ENCODE measurements around the gene FGR.
"Not testable (repeated sequence)": the region's sequence is repeated elsewhere in the genome, so short reads cannot be mapped to it uniquely, and the experiment has no call there.

Gene FGR

DNA sequence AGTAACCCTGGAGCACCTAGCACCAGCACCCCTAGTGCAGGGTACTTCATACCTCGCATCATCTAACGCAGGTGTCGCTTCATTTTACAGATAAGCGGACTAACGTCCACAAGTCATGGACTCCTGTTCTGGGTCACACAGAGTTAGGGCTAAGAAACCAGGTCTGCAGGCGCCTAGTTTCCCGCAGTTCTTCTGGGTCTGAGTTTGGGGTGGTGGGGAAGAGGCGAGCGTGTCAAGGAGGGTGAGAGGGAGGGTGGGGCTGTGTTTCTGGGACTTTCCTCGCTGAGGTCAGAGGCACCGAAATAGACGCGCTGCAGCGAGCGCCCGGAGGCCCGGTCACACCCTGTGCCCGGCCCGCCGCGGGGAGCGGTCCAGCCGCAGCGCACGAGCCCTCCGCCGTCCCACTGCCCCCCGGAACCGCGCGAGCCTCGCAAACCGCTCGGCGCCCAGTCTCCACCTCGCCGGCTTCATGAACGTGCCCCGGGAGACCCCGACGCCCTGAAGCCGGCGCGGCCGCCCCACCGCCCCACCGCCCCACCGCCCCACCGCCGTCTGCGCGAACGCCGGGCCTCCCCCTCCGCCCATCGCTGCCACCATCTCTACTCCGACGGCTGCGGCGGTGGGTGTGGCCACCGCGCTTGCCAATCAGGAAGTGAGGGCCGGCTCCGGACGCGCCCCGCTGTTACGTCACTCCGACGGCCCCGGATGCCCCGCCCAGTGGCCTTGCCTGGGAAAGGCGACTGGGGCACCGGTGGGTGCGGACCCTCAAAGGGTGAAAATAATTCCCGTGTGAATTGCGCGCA lies 24.7 kb upstream of the FGR start:
- DNase-seq (ENCODE audit: low spot score), result peak; percentile 87

GRCh38 chr1:27658951-27659496 lies 24.0 kb upstream of the FGR start:
- no peak for DNase-seq (ENCODE audit: low spot score)

DNA sequence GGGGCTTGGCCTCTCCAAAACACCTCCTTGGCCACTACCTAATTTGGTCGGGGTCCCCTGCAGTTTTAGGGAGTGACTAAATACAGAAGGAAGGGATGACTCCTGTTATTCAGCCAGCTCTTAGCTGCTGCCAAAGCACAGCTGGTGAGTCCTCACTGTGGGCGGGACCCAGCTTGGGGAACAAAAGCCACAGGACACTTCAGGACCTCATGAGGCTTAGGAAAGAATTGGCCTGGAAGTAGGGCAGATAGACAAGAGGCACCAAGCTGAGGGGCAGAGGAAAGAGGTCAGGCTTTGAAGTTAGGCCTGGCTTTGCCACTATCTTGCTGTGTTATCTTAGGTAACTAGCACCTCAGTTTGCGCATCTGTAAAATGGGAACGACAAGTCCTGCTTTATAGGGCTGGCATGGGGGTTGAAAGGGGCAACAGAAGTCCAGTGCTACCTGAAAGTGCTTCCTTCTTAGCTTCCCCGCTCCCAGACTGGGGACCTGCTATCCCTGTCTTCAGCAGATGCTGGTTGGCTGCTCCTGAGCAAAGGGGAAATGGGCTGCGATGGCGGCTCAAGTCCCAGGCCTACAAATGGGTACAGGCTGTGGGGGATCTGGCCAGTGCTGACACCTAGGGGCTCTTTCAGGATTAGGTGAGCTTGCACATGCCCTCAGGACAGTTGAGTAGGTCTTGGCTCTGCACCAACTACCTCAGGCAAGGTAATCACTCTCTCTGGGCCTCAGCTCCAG lies 21.3 kb upstream of the FGR start:
- no peak for DNase-seq (ENCODE audit: low spot score)

GRCh38 chr1:27655151-27655937 lies 20.4 kb upstream of the FGR start:
- DNase-seq (ENCODE audit: low spot score), result no peak

DNA sequence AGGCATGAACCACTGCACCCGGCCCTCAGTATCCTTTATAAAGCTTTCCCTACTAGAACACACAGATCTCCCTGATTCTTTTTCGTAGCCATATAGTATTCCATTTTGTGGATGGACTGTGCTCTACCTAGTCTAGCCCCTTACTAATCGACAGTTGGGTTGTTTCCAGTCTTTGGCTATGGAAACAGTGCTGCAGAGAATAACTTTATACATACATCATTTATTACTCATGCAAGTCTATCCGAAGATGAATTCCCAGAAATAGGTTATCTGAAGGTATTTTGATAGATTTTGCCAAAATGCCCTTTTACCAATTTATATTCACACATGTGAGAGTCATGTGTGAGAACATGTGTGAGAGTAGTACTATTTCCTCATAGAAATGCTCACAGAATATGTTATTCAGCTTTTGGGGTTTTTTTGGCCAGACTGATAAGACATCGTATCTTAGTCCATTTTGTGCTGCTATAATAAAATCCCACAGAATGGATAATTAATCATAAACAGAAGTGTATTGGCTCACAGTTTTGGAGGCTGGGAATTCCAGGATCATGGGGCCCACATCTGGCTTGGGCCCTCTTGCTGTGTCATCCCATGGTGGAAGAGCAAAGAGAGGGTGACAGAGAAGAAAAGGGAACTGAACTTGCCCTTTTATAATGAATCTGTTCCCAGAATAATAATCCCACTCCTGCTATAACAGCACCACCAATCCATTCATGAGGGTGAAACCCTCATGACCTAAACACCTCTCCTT lies 17.3 kb upstream of the FGR start:
- DNase-seq (ENCODE audit: low spot score), result no peak

DNA sequence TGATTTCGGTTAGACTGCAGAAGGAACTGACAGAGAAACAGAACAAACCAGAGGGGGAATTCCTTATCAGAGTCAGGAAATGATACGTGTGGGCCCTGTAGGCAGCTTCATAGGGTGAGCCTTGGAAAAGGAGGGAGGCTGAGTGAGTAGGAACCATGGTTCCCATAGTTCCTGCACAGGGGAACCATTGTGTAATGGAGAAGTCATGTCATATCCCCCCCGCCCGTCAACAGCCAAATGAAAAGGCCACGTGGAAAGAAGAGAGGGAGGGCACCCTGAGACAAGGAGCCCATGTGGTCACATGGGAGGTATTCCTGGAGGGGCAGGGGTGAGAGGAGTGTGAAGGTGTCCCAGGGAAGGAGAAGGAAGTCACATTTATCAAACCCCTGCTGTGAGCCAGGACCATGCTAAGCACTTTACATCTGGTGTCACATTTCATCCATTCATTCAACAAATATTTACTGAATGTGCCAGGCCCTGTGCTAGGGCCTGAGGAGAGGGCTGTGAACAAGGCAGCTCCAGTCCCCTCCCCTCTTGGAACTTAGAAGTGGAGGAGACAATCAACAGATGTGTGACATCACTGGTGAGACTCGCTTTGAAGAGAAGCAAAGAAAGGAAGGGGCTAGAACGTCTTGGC lies 15.7 kb upstream of the FGR start:
- DNase-seq (ENCODE audit: low spot score), result no peak

- DNase-seq (ENCODE audit: low spot score), result no peak
Observed at GRCh38 chr1:27650171-27650538, 15.2 kb upstream of the FGR start.

DNA sequence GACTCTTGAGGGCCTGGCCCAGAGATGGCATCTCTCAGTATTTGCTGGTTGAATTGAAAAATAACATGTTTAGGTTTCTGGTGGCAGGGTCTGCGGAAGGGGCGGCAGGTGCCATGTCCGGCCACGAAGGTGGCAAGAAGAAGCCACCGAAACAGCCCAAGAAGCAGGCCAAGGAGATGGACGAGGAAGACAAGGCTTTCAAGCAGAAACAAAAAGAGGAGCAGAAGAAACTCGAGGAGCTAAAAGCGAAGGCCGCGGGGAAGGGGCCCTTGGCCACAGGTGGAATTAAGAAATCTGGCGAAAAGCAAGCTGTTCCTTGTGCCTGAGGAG lies 14.3 kb upstream of the FGR start:
- no peak for DNase-seq (ENCODE audit: low spot score)

GRCh38 chr1:27648602-27649305 lies 13.8 kb upstream of the FGR start:
- no peak for DNase-seq (ENCODE audit: low spot score)

DNA sequence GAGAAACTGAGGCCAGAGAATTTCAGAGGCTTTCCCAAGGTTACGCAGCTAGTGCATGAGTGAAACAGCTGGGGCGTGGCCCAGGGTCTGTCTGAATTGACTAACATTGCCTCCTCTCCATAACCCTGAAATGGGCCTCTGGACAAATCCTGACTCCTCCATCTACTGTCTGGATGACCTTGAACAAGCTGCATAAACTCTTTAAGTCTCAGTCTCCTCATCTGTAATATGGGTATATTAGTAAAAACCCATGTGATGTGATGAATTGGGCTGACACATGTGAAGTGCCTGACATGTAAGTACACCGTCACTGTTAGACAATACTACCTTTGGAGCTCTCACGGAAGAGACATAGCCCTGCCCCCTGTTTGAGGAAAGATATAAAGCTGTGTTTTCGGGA lies 12.3 kb upstream of the FGR start:
- no peak for DNase-seq (ENCODE audit: low spot score)

DNA sequence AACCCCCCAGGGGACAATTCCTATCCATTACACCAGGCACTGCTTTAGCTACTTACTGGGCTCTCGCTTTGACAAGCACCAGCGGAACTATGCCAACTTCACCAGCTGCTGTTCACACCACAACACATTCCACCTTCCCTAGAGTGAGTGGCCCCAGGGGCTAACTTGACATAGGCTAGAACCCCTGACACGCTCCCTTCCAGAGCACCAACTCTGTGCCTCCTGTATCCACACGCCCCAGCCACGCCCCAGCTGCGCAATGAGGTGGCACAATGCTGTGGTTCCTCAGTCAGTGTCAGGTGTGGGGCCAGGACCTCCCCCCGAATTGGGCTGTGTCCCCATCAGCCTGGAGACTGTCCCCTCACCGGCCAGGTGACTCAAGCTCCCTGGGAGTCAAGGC lies 11.7 kb upstream of the FGR start:
- DNase-seq (ENCODE audit: low spot score), result no peak

DNA sequence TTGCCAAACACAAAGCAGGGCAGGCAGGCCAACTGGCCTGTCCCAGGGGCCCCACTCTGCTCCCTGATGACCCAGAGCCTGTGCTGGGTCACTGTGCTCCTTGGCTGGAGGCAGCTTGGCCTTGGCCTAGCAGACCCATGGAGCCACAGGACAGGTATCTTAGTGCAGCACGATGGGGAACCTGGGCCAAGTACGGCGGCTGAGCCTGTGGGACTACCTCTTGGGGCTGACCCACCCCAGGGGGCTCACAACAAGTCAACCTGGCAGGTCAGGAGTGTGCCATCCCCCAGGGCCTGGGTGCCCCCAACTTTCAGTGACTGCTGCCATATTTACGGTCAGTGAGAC lies 10.1 kb upstream of the FGR start:
- no peak for DNase-seq (ENCODE audit: low spot score)

DNA sequence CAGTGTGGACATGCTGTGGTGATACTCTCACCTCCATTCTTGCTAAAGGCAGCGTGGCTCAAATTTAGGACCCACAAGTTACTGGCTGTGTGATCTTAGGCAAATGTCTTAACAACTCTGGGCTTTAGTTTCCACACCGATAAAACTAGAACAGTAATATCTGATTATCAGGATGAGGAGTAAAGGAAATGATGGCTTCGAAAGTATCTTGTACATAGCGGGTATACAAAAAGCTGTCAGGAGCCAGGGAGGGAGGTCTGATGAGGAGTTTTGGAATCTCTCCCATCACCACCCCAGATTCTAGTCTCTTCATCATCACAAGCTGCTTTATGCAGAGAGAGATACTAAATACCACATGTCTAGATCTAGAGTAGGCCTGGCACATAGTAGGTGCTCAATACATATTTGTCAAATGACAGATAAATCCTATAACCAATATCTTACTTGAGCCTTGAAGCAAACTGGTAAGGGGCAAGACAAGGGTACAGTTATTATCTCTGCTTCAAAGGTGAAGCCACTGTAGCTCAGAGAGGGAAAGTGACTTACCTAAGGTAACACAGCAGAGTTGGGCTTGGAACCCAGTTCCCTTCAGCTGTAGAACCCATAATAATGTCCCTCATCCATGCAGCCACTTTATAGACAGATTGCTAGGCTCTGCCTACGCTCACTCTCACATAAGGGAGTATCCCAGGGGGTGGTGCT lies 9.5 kb upstream of the FGR start:
- DNase-seq (ENCODE audit: low spot score), result no peak

GRCh38 chr1:27643600-27644368 lies 8.8 kb upstream of the FGR start:
- DNase-seq (ENCODE audit: low spot score), result peak; percentile 84

- DNase-seq (ENCODE audit: low spot score), result not testable (repeated sequence)
Observed at GRCh38 chr1:27640514-27640913, 5.5 kb upstream of the FGR start.

DNA sequence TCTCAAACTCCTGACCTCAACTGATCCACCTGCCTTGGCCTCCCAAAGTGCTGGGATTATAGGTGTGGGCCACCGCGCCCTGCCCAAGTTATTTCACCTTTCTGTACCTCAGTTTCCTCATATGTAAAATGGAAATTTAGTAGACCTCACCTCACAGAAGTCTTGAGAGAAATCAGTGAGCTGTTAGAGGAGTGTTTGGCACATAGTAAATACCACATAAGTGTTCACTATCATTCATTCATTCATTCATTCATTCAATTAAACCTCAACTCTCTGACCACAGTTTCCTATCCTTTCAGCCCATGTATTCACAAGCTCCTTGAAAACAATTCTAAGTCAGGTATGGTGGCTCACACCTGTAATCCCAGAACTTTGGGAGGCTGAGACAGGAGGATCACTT lies 3.8 kb upstream of the FGR start:
- DNase-seq (ENCODE audit: low spot score), result no peak

- no peak for DNase-seq (ENCODE audit: low spot score)
Observed at GRCh38 chr1:27638047-27638734, 3.2 kb upstream of the FGR start.

- no peak for DNase-seq (ENCODE audit: low spot score)
Observed at GRCh38 chr1:27635396-27636142, 584 bp upstream of the FGR start.

All from CD4-positive, alpha-beta T cell treated with Interleukin-2 at 100 ng/mL for 4 hours (primary cell).